Activated CD8-positive, alpha-beta memory T cell treated with anti-CD3 and anti-CD28 coated beads for 4 hours (primary cell): ENCODE measurements around the gene GFRA1.

Source experiments
- DNase-seq, 2 donors: peaks; one replicate each; pipeline ENCODE4 v3.0.0-alpha.2; 2020; ENCODE audit warnings: low read depth in 2 of 2

The GFRA1 gene

GRCh38 chr10:116029826-116030225, 243.2 kb downstream of the GFRA1 start:
- no peak for DNase-seq

GRCh38 chr10:116027355-116027754, 245.7 kb downstream of the GFRA1 start:
- no peak for DNase-seq

GRCh38 chr10:116026725-116027124, 246.3 kb downstream of the GFRA1 start:
- no peak for DNase-seq

GRCh38 chr10:116026315-116026714, 246.7 kb downstream of the GFRA1 start:
- DNase-seq: no peak

- DNase-seq: no peak
Observed at GRCh38 chr10:116024271-116024878, 248.6 kb downstream of the GFRA1 start.

GRCh38 chr10:116017405-116017804, 255.6 kb downstream of the GFRA1 start:
- no peak for DNase-seq

GRCh38 chr10:116015583-116016333, 257.2 kb downstream of the GFRA1 start:
- DNase-seq: no peak

GRCh38 chr10:116014871-116015582, 258.0 kb downstream of the GFRA1 start:
- no peak for DNase-seq

GRCh38 chr10:116014326-116014725, 258.7 kb downstream of the GFRA1 start:
- no peak for DNase-seq

GRCh38 chr10:116011929-116012328, 261.1 kb downstream of the GFRA1 start:
- no peak for DNase-seq

GRCh38 chr10:116007256-116007891, 265.6 kb downstream of the GFRA1 start:
- DNase-seq: no peak
